ENCODE measurements around the gene DIPK1A.
"Not testable (repeated sequence)": the region's sequence is repeated elsewhere in the genome, so short reads cannot be mapped to it uniquely, and the experiment has no call there.

The DIPK1A gene

DNA sequence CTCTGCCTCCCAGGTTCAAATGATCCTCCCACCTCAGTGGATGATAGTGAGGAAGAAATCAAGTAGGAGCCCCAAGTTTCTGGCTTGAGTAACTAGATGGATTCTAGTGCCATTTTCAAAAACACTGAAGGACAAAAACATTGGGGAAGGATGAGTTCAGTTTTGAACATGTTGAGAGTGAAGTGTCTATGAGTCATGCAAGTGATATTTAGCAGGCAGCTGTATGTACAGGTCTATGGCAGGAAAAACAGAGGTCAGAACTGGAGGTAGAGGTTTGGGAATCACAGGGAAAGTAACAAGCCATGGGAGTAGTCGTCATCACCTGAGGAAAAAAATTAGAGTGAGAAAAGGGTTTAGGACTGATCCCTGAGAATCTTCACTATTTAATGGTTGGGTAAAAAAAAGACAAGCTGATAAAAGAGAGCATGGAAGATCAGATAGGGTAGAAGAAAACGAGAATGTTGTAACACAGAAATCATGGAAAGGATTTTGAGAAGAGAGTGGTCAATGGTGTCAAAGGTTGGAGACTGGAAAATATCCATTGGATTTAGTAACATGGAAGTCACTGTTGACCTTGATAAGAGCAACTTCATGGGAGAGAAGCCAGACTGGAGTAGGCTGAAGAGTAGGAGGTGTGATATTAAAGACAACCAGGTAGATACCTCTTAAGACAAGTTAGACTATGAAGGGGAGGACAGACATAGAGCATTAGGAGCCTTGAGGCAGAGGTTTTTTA, 53.1 kb downstream of the DIPK1A start:
- TF ChIP-seq POU2F2 (IDR thresholded peaks at IDR 0.05; ENCODE audit: low read depth, low read length) (no peak), TAF1 (IDR thresholded peaks at IDR 0.05; ENCODE audit: low read depth, low read length) (no peak), PAX5 (IDR thresholded peaks at IDR 0.05; ENCODE audit: insufficient read depth, low read length, severe bottlenecking) (no peak), POLR2AphosphoS5 (IDR thresholded peaks at IDR 0.05; ENCODE audit: low read depth, low read length) (no peak), SPI1 (IDR thresholded peaks at IDR 0.05; ENCODE audit: low read depth, low read length) (no peak), POLR2A (IDR thresholded peaks at IDR 0.05; ENCODE audit: low read depth, low read length) (no peak)
- no peak for FAIRE-seq

GRCh38 chr1:92903765-92904164, 57.5 kb downstream of the DIPK1A start:
- no peak for FAIRE-seq
- DNase-seq (ENCODE audit: insufficient read length, low spot score) = no peak
- TF ChIP-seq TAF1 (IDR thresholded peaks at IDR 0.05; ENCODE audit: low read depth, low read length) (no peak), SPI1 (IDR thresholded peaks at IDR 0.05; ENCODE audit: low read depth, low read length) (no peak), PAX5 (IDR thresholded peaks at IDR 0.05; ENCODE audit: insufficient read depth, low read length, severe bottlenecking) (no peak), POU2F2 (IDR thresholded peaks at IDR 0.05; ENCODE audit: low read depth, low read length) (no peak), POLR2A (IDR thresholded peaks at IDR 0.05; ENCODE audit: low read depth, low read length) (no peak), POLR2AphosphoS5 (IDR thresholded peaks at IDR 0.05; ENCODE audit: low read depth, low read length) (no peak)

More for the DNA sequence above, 53.1 kb downstream of the DIPK1A start:
- no peak for DNase-seq (ENCODE audit: insufficient read length, low spot score)

- FAIRE-seq = no peak
- no peak for TF ChIP-seq SPI1 (IDR thresholded peaks at IDR 0.05; ENCODE audit: low read depth, low read length)
- TF ChIP-seq POLR2A (IDR thresholded peaks at IDR 0.05; ENCODE audit: low read depth, low read length) = no peak
- no peak for TF ChIP-seq POLR2AphosphoS5 (IDR thresholded peaks at IDR 0.05; ENCODE audit: low read depth, low read length)
- no peak for TF ChIP-seq POU2F2 (IDR thresholded peaks at IDR 0.05; ENCODE audit: low read depth, low read length)
- no peak for TF ChIP-seq TAF1 (IDR thresholded peaks at IDR 0.05; ENCODE audit: low read depth, low read length)
- no peak for TF ChIP-seq PAX5 (IDR thresholded peaks at IDR 0.05; ENCODE audit: insufficient read depth, low read length, severe bottlenecking)
- no peak for DNase-seq (ENCODE audit: insufficient read length, low spot score)
Measured at GRCh38 chr1:92902406-92902744, 58.9 kb downstream of the DIPK1A start.

- FAIRE-seq = no peak
- no peak for TF ChIP-seq POU2F2 (IDR thresholded peaks at IDR 0.05; ENCODE audit: low read depth, low read length)
- no peak for TF ChIP-seq PAX5 (IDR thresholded peaks at IDR 0.05; ENCODE audit: insufficient read depth, low read length, severe bottlenecking)
- TF ChIP-seq SPI1 (IDR thresholded peaks at IDR 0.05; ENCODE audit: low read depth, low read length) = no peak
- no peak for TF ChIP-seq TAF1 (IDR thresholded peaks at IDR 0.05; ENCODE audit: low read depth, low read length)
- no peak for TF ChIP-seq POLR2A (IDR thresholded peaks at IDR 0.05; ENCODE audit: low read depth, low read length)
- TF ChIP-seq POLR2AphosphoS5 (IDR thresholded peaks at IDR 0.05; ENCODE audit: low read depth, low read length) = no peak
Measured at GRCh38 chr1:92901699-92902405, 59.4 kb downstream of the DIPK1A start.

GRCh38 chr1:92901126-92901525, 60.1 kb downstream of the DIPK1A start:
- FAIRE-seq (no peak), DNase-seq (ENCODE audit: insufficient read length, low spot score) (no peak)
- TF ChIP-seq POU2F2 (IDR thresholded peaks at IDR 0.05; ENCODE audit: low read depth, low read length) (no peak), SPI1 (IDR thresholded peaks at IDR 0.05; ENCODE audit: low read depth, low read length) (no peak), POLR2A (IDR thresholded peaks at IDR 0.05; ENCODE audit: low read depth, low read length) (no peak), POLR2AphosphoS5 (IDR thresholded peaks at IDR 0.05; ENCODE audit: low read depth, low read length) (no peak), PAX5 (IDR thresholded peaks at IDR 0.05; ENCODE audit: insufficient read depth, low read length, severe bottlenecking) (no peak), TAF1 (IDR thresholded peaks at IDR 0.05; ENCODE audit: low read depth, low read length) (no peak)

More at GRCh38 chr1:92901699-92902405, 59.4 kb downstream of the DIPK1A start:
- no peak for DNase-seq (ENCODE audit: insufficient read length, low spot score)

- TF ChIP-seq POU2F2 (IDR thresholded peaks at IDR 0.05; ENCODE audit: low read depth, low read length) (no peak), POLR2AphosphoS5 (IDR thresholded peaks at IDR 0.05; ENCODE audit: low read depth, low read length) (no peak), POLR2A (IDR thresholded peaks at IDR 0.05; ENCODE audit: low read depth, low read length) (no peak), SPI1 (IDR thresholded peaks at IDR 0.05; ENCODE audit: low read depth, low read length) (no peak), TAF1 (IDR thresholded peaks at IDR 0.05; ENCODE audit: low read depth, low read length) (no peak), PAX5 (IDR thresholded peaks at IDR 0.05; ENCODE audit: insufficient read depth, low read length, severe bottlenecking) (no peak)
- DNase-seq (ENCODE audit: insufficient read length, low spot score) (no peak), FAIRE-seq (no peak)
Measured at GRCh38 chr1:92900539-92900938, 60.7 kb downstream of the DIPK1A start.

DNA sequence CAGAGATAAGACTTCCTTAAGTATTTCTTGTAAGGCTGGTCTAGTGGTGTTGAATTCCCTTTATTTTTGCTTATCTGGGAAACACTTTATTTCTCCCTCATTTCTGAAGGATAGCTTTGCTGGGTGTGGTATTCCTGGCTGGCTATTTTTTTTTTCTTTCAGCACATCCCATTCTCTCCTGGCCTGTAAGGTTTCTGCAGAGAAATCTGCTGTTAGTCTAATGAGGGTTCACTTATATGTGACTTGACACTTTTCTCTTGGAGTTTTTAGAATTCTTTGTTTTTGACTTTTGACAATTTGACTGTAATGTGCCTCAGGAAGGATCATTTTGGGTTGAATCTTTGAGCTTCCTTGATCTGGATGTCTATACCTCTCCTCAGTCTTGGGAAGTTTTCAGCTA, 61.5 kb downstream of the DIPK1A start:
- FAIRE-seq = no peak
- TF ChIP-seq SPI1 (IDR thresholded peaks at IDR 0.05; ENCODE audit: low read depth, low read length) (no peak), POLR2AphosphoS5 (IDR thresholded peaks at IDR 0.05; ENCODE audit: low read depth, low read length) (no peak), POU2F2 (IDR thresholded peaks at IDR 0.05; ENCODE audit: low read depth, low read length) (no peak), TAF1 (IDR thresholded peaks at IDR 0.05; ENCODE audit: low read depth, low read length) (no peak), POLR2A (IDR thresholded peaks at IDR 0.05; ENCODE audit: low read depth, low read length) (no peak), PAX5 (IDR thresholded peaks at IDR 0.05; ENCODE audit: insufficient read depth, low read length, severe bottlenecking) (no peak)
- no peak for DNase-seq (ENCODE audit: insufficient read length, low spot score)

- DNase-seq (ENCODE audit: insufficient read length, low spot score) = not testable (repeated sequence)
- FAIRE-seq = peak; percentile 67
Measured at GRCh38 chr1:92898053-92898452, 63.2 kb downstream of the DIPK1A start.

DNA sequence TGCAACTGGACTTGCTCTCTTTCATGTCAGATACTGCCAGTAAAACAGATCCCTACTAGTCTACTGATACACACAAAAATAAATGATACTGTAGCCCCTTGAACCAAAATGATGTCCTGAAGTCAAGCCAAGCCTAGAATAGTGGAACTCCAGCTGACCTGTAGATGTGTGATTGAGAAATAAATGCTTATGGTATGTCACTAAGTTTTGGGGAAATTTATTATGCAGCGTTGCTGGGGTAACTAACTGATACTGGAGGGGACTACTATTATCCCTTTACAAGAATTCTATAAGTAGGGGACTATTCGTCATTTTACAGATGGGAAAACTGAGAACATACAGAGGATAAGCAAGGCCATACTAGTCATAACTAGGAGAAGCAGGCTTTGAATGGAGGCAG, 73.8 kb downstream of the DIPK1A start:
- TF ChIP-seq POU2F2 (IDR thresholded peaks at IDR 0.05; ENCODE audit: low read depth, low read length) (no peak), TAF1 (IDR thresholded peaks at IDR 0.05; ENCODE audit: low read depth, low read length) (no peak), SPI1 (IDR thresholded peaks at IDR 0.05; ENCODE audit: low read depth, low read length) (no peak), POLR2A (IDR thresholded peaks at IDR 0.05; ENCODE audit: low read depth, low read length) (no peak), POLR2AphosphoS5 (IDR thresholded peaks at IDR 0.05; ENCODE audit: low read depth, low read length) (no peak), PAX5 (IDR thresholded peaks at IDR 0.05; ENCODE audit: insufficient read depth, low read length, severe bottlenecking) (no peak)
- FAIRE-seq (no peak), DNase-seq (ENCODE audit: insufficient read length, low spot score) (no peak)
